T-helper 1 cell (primary cell): ENCODE results near the gene OR6V1.
A peak's percentile ranks its signal among the peaks of the same experiment; 100 is the strongest.

Experiments
- DNase-seq, 5 donors: peaks; one replicate each; pipeline ENCODE4 v3.0.0-alpha.2; 2012 to 2020
- total RNA-seq, 4 donors: gene quantifications; one replicate each; lab custom pipeline; 2026; lab: John Stamatoyannopoulos, UW

Gene OR6V1, protein sequence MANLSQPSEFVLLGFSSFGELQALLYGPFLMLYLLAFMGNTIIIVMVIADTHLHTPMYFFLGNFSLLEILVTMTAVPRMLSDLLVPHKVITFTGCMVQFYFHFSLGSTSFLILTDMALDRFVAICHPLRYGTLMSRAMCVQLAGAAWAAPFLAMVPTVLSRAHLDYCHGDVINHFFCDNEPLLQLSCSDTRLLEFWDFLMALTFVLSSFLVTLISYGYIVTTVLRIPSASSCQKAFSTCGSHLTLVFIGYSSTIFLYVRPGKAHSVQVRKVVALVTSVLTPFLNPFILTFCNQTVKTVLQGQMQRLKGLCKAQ
- total RNA-seq = 0 reads per million in 4 donors

- DNase-seq = no peak
Measured at GRCh38 chr7:143052041-143052440, at the start of gene OR6V1. Gene OR6V1, plus strand, starts transcription at chr7:143052341. Its CDS starts 0 bp downstream, at chr7:143052341.

GRCh38 chr7:143002898-143003297, 49.2 kb upstream of the OR6V1 start:
- no peak for DNase-seq

GRCh38 chr7:143003393-143004051, 48.6 kb upstream of the OR6V1 start:
- peak in 4 of 5 donors; percentile 10 to 63 (median 30) for DNase-seq

GRCh38 chr7:143005632-143006260, 46.4 kb upstream of the OR6V1 start:
- no peak for DNase-seq

DNA sequence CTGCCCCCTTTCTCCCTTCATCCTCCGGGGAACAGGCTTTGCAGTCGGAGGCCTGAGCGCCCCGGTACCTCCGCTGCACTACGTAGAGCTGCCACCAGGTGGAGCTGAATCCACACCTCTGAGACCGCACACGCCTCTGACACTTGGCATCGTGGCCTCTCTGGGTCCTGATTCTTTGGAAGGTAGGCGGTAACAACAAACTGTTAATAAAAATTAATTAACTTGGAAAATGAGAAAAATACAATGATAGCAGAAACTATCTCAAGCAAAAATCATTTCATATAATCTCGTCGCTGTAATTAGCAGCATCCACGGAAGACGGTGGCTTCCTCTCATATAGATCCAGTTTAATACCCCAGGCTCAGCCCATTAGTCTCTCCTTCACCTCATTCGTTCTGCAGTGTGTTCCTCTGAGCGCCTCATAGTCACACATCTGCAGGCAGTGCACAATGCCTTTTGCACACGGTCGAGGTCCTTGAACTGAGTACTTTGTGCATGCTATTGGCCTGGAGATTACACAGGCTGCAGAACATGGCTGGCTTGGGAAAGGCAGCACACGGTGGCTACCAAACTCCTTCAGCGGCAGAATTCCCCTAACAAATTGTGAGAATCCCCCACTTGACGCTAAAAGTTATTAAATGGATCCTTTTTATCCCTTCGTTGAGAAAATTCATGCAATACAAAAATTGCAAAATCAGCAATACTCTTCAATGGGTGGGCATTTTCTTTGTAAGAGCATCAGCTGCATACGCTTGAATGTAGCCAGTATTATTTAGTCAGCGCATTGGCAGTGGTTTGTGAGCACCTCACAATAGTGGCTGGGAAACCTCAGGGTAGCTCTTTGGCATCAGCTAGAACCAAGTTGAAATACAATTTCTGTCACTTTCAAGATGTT, 43.9 kb upstream of the OR6V1 start:
- peak; percentile 40 to 76 (median 66) for DNase-seq

GRCh38 chr7:143012001-143012400, 40.1 kb upstream of the OR6V1 start:
- DNase-seq = no peak

GRCh38 chr7:143012409-143012808, 39.7 kb upstream of the OR6V1 start:
- DNase-seq = no peak

GRCh38 chr7:143013473-143013872, 38.7 kb upstream of the OR6V1 start:
- DNase-seq = no peak

- no peak for DNase-seq
Measured at GRCh38 chr7:143013893-143014292, 38.2 kb upstream of the OR6V1 start.

DNA sequence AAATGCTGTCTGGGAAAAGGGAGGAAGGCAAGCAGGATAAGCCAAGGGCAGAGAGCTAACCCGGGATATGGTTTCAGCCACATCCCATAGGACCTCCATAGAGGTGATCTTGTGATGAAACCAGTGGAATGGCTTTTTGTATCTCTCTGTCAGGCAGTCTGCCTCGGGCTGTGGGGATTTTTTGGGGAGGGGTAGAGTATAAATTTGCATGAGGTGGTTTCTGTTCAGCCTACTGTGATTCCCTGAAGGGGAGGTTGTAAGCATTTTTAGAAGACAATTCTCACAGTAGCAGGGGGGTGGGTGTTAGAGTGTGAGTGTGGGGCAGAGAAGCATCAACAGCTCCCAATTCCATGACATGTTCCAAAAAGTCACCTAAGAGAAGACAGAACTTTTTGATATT, 37.1 kb upstream of the OR6V1 start:
- DNase-seq = no peak

DNA sequence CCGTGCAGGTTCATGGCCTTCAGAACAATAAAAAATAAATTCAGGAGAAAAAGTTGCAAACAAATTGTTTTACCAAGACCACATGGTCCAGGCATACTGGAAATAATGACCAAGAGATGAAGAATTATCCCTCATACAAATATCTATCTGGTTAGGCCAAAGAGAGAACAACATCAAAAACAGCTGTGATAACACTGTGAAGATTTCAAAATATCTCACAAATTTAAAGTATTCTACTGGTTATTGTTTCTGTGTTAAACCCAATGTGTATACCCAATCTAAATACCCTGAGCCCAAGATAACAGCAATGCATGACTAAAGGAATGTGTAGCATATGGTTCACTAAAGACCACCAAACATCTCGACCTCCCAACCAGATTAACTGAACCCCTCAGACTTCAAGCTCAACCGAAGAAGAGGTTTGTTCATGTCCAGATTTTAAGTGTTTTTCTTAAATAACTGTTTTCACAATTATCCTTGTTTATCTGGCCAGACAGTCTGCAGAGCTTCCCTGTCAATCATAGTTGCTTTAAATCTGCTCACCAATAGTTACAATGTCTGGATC, 36.1 kb upstream of the OR6V1 start:
- no peak for DNase-seq

DNA sequence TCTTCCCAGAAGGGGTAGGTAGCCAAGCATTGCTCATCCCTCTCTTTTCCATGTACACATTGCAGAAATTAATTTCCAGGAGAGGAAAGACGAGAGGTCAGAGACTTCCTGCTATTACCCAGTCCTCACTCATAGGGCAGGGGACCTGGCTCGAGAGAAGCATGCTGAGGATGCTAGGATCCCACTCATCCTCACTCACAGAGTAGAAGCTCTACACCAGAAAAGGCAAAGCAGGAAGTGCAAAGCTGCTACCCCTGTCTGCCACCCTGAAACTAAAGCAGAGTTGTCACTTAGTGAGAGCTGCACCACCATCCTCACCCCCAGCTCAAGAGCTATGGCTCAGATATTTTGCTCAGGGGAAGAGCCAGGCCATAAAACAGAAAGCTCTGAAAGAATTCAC, 35.1 kb upstream of the OR6V1 start:
- DNase-seq = no peak

- no peak for DNase-seq
Measured at GRCh38 chr7:143018931-143019330, 33.2 kb upstream of the OR6V1 start.

DNA sequence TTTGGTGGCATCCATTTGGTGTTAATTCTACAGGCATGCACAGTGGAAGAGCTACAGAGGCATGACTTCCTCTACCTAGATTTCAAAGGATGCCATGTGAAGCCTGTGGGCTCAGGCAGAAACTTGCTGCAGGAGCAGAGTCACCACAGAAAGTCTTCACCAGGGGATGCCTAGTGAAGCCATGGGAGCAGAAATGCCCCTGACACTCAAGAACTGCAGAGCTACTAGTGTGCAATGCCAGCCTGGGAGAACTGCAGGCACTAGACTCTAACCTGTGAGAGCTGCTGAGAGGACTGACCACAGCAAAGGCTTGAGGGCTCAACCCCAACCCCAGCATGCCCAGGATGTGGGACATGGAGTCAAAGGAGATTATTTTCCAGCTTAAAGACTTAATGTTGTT, 29.1 kb upstream of the OR6V1 start:
- DNase-seq = no peak

GRCh38 chr7:143025371-143025770, 26.8 kb upstream of the OR6V1 start:
- DNase-seq = no peak

GRCh38 chr7:143027032-143027431, 25.1 kb upstream of the OR6V1 start, which contains the start of gene OR9A2:
Gene OR9A2, minus strand, starts transcription at chr7:143027132. Its CDS starts 0 bp downstream, at chr7:143027132.
- DNase-seq = no peak

DNA sequence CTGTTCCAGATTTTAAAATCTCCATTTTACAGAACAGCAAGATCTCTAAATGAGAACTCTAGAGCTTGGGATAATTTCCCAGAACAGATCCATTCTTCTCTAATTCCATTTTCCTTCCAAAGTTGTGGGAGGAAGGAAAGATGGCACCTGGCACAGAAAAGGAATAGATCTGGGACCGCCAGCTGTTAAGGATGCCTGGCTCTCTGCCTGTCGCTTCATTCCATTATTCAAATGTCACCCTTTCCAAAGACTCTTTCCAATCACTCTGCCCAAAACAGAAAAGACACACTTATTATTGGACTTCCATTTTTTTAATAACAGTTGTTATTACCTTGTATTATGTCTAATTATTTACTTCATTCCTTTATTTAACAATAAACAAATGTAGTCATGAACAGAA, 24.5 kb upstream of the OR6V1 start:
- DNase-seq = no peak

GRCh38 chr7:143038635-143039034, 13.5 kb upstream of the OR6V1 start:
- DNase-seq = no peak

GRCh38 chr7:143040209-143040715, 11.9 kb upstream of the OR6V1 start:
- no peak for DNase-seq

DNA sequence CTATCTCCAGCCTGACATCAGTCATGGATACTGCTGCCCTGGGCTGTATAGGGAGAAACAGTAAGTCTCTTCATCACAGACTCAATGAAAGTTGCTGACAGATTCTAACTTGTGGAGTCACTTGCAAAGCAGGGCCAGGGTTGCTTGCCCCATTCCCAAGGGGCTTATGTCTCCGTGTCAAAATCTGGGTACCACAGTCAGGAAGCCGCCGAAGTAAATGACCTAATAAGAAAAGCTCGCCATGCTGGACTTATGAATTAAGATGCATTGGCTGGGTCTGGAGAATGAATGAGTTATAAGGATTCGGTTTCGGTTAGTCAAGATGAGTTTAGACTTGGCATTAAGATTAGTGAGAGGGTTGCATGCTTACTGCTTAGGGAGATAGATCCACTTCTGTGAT, 10.8 kb upstream of the OR6V1 start:
- no peak for DNase-seq

DNA sequence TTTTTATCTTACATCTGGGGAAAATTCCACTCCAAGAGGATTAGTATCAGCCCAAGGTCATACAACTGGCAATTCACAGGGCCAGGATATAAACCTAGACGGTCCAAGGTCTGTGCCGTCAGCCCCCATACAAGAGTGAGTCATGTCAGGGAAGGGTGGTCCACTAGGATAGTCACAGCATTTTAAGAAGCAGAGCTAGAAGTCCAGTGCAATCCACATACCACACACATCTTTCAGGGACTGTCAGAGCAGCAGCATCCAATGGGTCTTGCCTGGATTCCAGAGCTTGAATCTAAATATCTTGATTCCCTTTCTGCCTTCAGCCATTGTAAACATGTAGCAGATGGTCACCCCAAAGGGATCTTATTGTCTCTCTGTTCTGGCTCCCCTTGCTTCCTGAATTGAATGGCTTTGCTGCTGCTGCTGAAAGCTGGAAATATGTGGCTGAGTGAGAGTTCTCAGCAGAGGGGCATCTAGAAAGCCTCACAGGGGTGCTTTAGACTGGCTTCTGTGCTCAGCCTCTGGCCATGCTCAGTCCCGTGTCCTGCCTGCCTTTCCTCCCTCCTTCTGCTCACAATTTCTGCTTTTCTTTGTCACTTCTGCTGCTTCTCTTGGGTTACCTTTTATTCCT, 9.9 kb upstream of the OR6V1 start:
- DNase-seq = no peak

DNA sequence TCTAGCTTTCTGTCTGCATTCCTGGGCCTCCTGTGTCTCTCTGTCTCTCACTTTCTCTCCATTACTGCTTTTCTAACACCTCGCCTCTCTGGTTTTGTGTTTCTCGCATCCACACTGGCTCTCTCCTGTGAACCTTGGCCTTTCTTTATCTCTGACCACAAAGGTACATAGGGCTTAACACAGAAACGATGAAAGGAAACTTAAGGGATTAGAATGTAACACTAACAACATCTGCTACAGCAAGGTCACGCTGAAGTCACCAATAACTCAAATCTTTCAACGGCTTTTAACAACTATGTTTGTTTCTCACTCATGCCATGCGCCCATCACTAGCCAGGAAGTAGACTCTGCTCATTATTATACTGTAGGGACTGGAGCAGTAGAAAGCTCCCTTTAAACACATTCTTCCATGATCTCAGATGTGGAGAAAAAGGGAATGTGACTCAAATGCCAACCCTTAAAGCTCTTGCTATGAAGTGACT, 9.3 kb upstream of the OR6V1 start:
- DNase-seq = no peak
